Measurements from ENCODE around the gene CAPN15.

The CAPN15 gene

GRCh38 chr16:589658-590187 lies 62.2 kb downstream of the CAPN15 start, which contains the start of gene RAB40C:
TSS of gene RAB40C (plus strand) at chr16:590066. CDS start at chr16:590292, 226 bp downstream.
- TF ChIP-seq CTCF (conservative IDR thresholded peaks at IDR 0.05; ENCODE audit: low read depth, low read length), result peak; percentile 4
- peak within 1 kb of the TSS; percentile 76 for H3K4me3 ChIP-seq (ENCODE audit: low read length)
- DNase-seq (ENCODE audit: low read depth), result peak; percentile 88

- TF ChIP-seq CTCF (conservative IDR thresholded peaks at IDR 0.05; ENCODE audit: low read depth, low read length), result no peak
- no peak for DNase-seq (ENCODE audit: low read depth)
- H3K4me3 ChIP-seq (ENCODE audit: low read length), result peak overlapping the region; percentile 76
Observed at GRCh38 chr16:590188-590814, 62.8 kb downstream of the CAPN15 start.

DNA sequence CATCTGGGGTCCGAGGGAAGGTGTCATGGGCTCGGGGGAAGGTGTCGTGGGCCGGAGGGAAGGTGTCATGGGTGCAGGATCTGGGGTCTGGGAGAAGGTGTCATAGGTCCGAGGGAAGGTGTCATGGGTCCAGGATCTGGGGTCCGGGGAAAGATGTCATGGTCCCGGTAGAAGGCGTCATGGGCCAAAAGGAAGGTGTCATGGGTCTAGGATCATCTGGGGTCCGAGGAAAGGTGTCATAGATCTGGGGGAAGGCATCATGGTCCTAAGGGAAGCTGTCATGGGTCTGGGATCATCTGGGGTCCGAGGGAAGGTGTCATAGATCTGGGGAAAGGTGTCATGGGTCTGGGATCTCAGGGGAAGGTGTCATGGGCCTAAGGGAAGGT lies 63.3 kb downstream of the CAPN15 start:
- H3K4me3 ChIP-seq (ENCODE audit: low read length), result peak overlapping the region; percentile 76
- DNase-seq (ENCODE audit: low read depth), result no peak
- TF ChIP-seq CTCF (conservative IDR thresholded peaks at IDR 0.05; ENCODE audit: low read depth, low read length), result no peak

DNA sequence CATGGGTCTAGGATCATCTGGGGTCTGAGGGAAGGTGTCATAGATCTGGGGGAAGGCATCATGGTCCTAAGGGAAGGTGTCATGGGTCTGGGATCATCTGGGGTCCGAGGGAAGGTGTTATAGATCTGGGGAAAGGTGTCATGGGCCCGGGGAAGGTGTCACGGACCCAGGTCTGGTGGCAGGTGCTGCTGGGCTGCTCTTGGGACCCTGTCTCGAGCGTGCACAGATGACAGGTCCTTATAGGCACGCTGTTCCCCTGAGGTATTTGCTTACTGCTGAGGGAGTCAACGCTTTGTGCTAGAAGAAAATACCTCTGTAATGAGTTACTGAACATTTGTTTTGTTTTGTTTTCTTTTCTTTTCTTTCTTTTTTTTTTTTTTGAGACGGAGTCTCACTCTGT lies 63.7 kb downstream of the CAPN15 start:
- no peak overlapping the region for H3K4me3 ChIP-seq (ENCODE audit: low read length)
- no peak for TF ChIP-seq CTCF (conservative IDR thresholded peaks at IDR 0.05; ENCODE audit: low read depth, low read length)
- no peak for DNase-seq (ENCODE audit: low read depth)

DNA sequence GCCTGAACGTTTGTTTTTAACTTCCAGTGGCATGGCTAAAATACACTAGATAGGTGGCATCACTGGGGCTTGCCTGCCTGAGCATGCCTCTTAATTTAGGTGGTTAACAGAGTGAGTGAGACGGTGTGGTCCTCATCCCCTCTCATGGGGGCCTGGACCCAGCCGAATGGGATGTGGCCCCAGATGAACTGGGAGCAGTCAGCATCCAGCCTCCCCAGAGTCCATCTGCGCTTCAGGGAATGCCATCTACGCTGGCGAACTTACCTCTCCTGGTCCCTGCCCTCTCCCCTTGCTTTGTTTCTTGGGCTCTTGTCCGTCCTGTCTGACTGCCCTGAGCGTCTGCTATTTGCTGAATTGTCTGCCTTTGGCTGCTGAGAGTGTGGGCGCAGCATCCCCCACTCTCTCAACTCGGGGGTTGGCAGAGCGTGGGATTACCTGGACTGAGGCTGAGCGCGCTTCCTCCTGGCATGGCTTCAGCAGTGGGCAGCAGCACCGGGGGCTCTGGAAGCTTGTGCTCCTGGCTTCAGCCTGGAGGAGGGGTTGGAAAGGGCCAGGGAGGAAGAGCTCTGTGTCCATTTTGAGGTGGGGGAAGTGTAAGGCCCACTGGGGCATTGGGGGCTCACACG lies 64.5 kb downstream of the CAPN15 start:
- no peak for TF ChIP-seq CTCF (conservative IDR thresholded peaks at IDR 0.05; ENCODE audit: low read depth, low read length)
- no peak overlapping the region for H3K4me3 ChIP-seq (ENCODE audit: low read length)
- DNase-seq (ENCODE audit: low read depth), result no peak

GRCh38 chr16:592518-593306 lies 65.2 kb downstream of the CAPN15 start:
- no peak for DNase-seq (ENCODE audit: low read depth)
- H3K4me3 ChIP-seq (ENCODE audit: low read length), result no peak overlapping the region
- no peak for TF ChIP-seq CTCF (conservative IDR thresholded peaks at IDR 0.05; ENCODE audit: low read depth, low read length)

All from retinal pigment epithelial cell (primary cell).